HepG2 (cell line): Measurements from ENCODE around the gene SLC35A1. TPM values are rescaled to one million over a fixed set of nuclear protein-coding genes. Genes with fewer than 3 reads are reported as not detected.

Experiments
- EHMT2 ChIP-seq: fragments of 200-600 bp; sonication (generic); IDR thresholded peaks from 2 replicates; pipeline ENCODE4 v1.7.0; 2017; ENCODE audit warnings: antibody characterized with exemption, low read depth, low read length, borderline replicate concordance
- FOXM1 ChIP-seq: sonication (generic); formaldehyde crosslinking; IDR thresholded peaks from 2 replicates; pipeline ENCODE4 v1.5.0; 2020; ENCODE audit warnings: missing genetic modification reagents
- GATAD2A ChIP-seq: IDR thresholded peaks from 2 replicates; pipeline ENCODE4 v1.6.1; 2016
- HNRNPLL ChIP-seq: fragments of 200-400 bp; formaldehyde crosslinking; IDR thresholded peaks from 2 replicates; pipeline ENCODE4 v1.6.1; 2017; ENCODE audit warnings: mild to moderate bottlenecking, low read depth, low read length; ENCODE audit not compliant: poor library complexity, severe bottlenecking
- KDM4B ChIP-seq: sonication (generic); formaldehyde crosslinking; IDR thresholded peaks from 2 replicates; pipeline ENCODE4 v1.4.0; 2020; ENCODE audit warnings: missing genetic modification reagents
- NCOR1 ChIP-seq: fragments of 200-600 bp; sonication (generic); IDR thresholded peaks from 2 replicates; pipeline ENCODE4 v1.7.0; 2017; ENCODE audit warnings: antibody characterized with exemption, low read length, borderline replicate concordance
- SOX6 ChIP-seq, 2 experiments: fragments of 450-650 bp in 1 of 2; sonication (generic) in 1 of 2; formaldehyde crosslinking in 1 of 2; IDR thresholded peaks; 2 replicates each; pipeline versions ENCODE4 v1.4.0 to v1.6.1; 2017 to 2020; ENCODE audit warnings: antibody characterized with exemption in 1 of 2, mild to moderate bottlenecking in 1 of 2, missing genetic modification reagents in 1 of 2
- STAG1 ChIP-seq: sonication (generic); formaldehyde crosslinking; IDR thresholded peaks from 2 replicates; pipeline ENCODE4 v1.4.0; 2020; ENCODE audit warnings: missing genetic modification reagents
- YEATS2 ChIP-seq: sonication (generic); formaldehyde crosslinking; IDR thresholded peaks from 2 replicates; pipeline ENCODE4 v1.4.0; 2020; ENCODE audit warnings: missing genetic modification reagents, borderline replicate concordance
- ZBTB43 ChIP-seq: sonication (generic); formaldehyde crosslinking; conservative IDR thresholded peaks from 2 replicates; pipeline ENCODE4 v1.4.0; 2020; ENCODE audit warnings: missing genetic modification reagents
- ZBTB46 ChIP-seq: sonication (generic); formaldehyde crosslinking; IDR thresholded peaks from 2 replicates; pipeline ENCODE4 v1.4.0; 2020; ENCODE audit warnings: mild to moderate bottlenecking, missing genetic modification reagents, borderline replicate concordance
- ZNF367 ChIP-seq: sonication (generic); formaldehyde crosslinking; IDR thresholded peaks from 2 replicates; pipeline ENCODE4 v1.4.0; 2020; ENCODE audit warnings: missing genetic modification reagents, borderline replicate concordance
- ZNF644 ChIP-seq: IDR thresholded peaks from 2 replicates; pipeline ENCODE4 v1.6.1; 2016; ENCODE audit warnings: low read depth
- ZNF891 ChIP-seq: sonication (generic); formaldehyde crosslinking; IDR thresholded peaks from 2 replicates; pipeline ENCODE4 v1.5.0; 2020; ENCODE audit warnings: mild to moderate bottlenecking, missing genetic modification reagents
- polyA plus RNA-seq, 8 experiments: library from polyadenylated mRNA; depleted of rRNA in 3 of 8; stranded (reverse) in 7 of 8; unstranded in 1 of 8; fragments of >200 nt; fragmentation: Illumina TruSeq in 4 of 8; extraction: Trizol in 4 of 8; gene quantifications; 2 replicates each; pipeline versions ENCODE4 v1.2.1 to v1.2.3, GENCODE V29; 2011 to 2016; ENCODE audit warnings: low read depth in 4 of 8, missing spikeins in 1 of 8, mixed read lengths in 1 of 8; ENCODE audit not compliant: insufficient read depth in 1 of 8
- total RNA-seq, 5 experiments: library from RNA; depleted of rRNA; stranded (reverse); fragments of >200 nt; fragmentation: Illumina TruSeq; extraction: Trizol; gene quantifications; 2 replicates each; pipeline ENCODE4 v1.2.3, GENCODE V29; 2016; ENCODE audit warnings: low read depth in 1 of 5
- TF ChIP-seq, protein P1 (sequence below), 2 experiments: fragments of 450-650 bp in 1 of 2; sonication (generic) in 1 of 2; formaldehyde crosslinking; IDR thresholded peaks; 2 replicates each; pipeline versions ENCODE4 v1.5.0 to v1.8.0; 2020 to 2022; ENCODE audit warnings: mild to moderate bottlenecking in 1 of 2, missing genetic modification reagents in 1 of 2
- TF ChIP-seq, protein P2 (sequence below): sonication (generic); formaldehyde crosslinking; IDR thresholded peaks from 2 replicates; pipeline ENCODE4 v1.9.0; 2022; ENCODE audit warnings: low read depth, missing genetic modification reagents
- TF ChIP-seq, protein P3 (sequence below): sonication (generic); formaldehyde crosslinking; IDR thresholded peaks from 2 replicates; pipeline ENCODE4 v1.4.0; 2020; ENCODE audit warnings: missing genetic modification reagents, borderline replicate concordance
- TF ChIP-seq, protein P4 (sequence below): sonication (generic); formaldehyde crosslinking; conservative IDR thresholded peaks from 2 replicates; pipeline ENCODE4 v1.4.0; 2020; ENCODE audit warnings: missing genetic modification reagents

Gene SLC35A1
- total and polyA plus RNA-seq, 2 of the 13 experiments (the other 11 are each of a cell fraction or from before 2014, with no cell fraction given), result 24.8 to 25.1 TPM

DNA sequence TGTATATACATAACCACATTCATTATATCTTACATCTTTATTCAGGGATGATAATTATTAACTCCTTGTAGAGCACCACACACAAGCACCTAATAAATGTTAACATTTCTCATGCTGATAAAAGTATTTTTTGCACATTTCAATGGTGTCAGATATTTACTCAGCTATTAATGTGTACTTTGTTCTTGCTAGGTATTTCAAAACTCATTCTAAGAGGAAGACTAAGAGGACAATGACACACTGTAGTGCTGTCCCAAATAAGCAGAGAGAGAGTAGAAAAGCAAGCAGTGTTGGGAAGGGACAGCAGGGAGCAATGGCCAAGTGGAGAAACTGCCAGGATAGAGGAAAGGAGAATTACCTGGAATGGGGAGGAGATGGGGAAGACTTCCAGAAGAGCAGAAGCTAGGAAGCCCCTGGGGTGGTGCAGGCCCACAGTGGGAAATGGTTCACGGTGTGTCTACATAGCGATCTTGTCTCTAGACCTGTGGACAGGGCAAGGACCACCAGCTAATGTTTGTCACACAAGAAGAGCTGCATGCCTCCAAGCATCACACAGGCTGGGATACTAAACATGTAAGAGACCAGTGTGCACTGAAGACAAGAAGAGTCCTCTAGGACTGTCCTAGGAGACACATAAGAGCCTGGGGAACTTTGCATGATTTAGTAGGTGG is 61.7 kb downstream of the SLC35A1 start (continued):
- TF ChIP-seq, protein P1, sequence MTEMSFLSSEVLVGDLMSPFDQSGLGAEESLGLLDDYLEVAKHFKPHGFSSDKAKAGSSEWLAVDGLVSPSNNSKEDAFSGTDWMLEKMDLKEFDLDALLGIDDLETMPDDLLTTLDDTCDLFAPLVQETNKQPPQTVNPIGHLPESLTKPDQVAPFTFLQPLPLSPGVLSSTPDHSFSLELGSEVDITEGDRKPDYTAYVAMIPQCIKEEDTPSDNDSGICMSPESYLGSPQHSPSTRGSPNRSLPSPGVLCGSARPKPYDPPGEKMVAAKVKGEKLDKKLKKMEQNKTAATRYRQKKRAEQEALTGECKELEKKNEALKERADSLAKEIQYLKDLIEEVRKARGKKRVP (CRISPR knock-in tag; IDR thresholded peaks at IDR 0.05), result peak in 1 of 2 experiments; percentile 67; a peak in 1 of 4 replicates
- TF ChIP-seq GATAD2A (CRISPR knock-in tag) (peak; percentile 95), NCOR1 (peak; percentile 75; the same call in 1 of the 2 replicates), HNRNPLL (no peak), EHMT2 (peak; percentile 62; the same call in 1 of the 2 replicates), SOX6 (IDR thresholded peaks at IDR 0.05) (no peak), SOX6 (CRISPR knock-in tag; IDR thresholded peaks at IDR 0.05) (peak; percentile 91), ZNF367 (no peak), FOXM1 (CRISPR knock-in tag) (no peak), KDM4B (0 out of 2 replicates have a peak, but pooled peaks have one; percentile 54), YEATS2 (CRISPR knock-in tag) (peak; percentile 27; the same call in 1 of the 2 replicates), ZBTB46 (CRISPR knock-in tag) (no peak), STAG1 (peak; percentile 16; the same call in 1 of the 2 replicates), ZBTB43 (CRISPR knock-in tag) (0 out of 2 replicates have a peak, but pooled peaks have one; percentile 43), ZNF891 (CRISPR knock-in tag) (no peak), ZNF644 (CRISPR knock-in tag) (peak; percentile 85)
- TF ChIP-seq, protein P2, sequence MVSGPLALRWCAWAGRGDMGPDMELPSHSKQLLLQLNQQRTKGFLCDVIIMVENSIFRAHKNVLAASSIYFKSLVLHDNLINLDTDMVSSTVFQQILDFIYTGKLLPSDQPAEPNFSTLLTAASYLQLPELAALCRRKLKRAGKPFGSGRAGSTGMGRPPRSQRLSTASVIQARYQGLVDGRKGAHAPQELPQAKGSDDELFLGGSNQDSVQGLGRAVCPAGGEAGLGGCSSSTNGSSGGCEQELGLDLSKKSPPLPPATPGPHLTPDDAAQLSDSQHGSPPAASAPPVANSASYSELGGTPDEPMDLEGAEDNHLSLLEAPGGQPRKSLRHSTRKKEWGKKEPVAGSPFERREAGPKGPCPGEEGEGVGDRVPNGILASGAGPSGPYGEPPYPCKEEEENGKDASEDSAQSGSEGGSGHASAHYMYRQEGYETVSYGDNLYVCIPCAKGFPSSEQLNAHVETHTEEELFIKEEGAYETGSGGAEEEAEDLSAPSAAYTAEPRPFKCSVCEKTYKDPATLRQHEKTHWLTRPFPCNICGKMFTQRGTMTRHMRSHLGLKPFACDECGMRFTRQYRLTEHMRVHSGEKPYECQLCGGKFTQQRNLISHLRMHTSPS (CRISPR knock-in tag), result no peak
- TF ChIP-seq, protein P3, sequence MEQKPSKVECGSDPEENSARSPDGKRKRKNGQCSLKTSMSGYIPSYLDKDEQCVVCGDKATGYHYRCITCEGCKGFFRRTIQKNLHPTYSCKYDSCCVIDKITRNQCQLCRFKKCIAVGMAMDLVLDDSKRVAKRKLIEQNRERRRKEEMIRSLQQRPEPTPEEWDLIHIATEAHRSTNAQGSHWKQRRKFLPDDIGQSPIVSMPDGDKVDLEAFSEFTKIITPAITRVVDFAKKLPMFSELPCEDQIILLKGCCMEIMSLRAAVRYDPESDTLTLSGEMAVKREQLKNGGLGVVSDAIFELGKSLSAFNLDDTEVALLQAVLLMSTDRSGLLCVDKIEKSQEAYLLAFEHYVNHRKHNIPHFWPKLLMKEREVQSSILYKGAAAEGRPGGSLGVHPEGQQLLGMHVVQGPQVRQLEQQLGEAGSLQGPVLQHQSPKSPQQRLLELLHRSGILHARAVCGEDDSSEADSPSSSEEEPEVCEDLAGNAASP (CRISPR knock-in tag), result 0 out of 2 replicates have a peak, but pooled peaks have one; percentile 14
- TF ChIP-seq, protein P4, sequence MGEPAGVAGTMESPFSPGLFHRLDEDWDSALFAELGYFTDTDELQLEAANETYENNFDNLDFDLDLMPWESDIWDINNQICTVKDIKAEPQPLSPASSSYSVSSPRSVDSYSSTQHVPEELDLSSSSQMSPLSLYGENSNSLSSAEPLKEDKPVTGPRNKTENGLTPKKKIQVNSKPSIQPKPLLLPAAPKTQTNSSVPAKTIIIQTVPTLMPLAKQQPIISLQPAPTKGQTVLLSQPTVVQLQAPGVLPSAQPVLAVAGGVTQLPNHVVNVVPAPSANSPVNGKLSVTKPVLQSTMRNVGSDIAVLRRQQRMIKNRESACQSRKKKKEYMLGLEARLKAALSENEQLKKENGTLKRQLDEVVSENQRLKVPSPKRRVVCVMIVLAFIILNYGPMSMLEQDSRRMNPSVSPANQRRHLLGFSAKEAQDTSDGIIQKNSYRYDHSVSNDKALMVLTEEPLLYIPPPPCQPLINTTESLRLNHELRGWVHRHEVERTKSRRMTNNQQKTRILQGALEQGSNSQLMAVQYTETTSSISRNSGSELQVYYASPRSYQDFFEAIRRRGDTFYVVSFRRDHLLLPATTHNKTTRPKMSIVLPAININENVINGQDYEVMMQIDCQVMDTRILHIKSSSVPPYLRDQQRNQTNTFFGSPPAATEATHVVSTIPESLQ, result no peak
